Gastroesophageal sphincter (tissue), 3 donors: ENCODE results near the gene VCAM1.

ENCODE experiments used
- CTCF ChIP-seq, 4 experiments: fragments of 200-600 bp in 2 of 4; fragments of 450-650 bp in 2 of 4; sonication (generic) in 1 of 4; IDR thresholded peaks; one replicate each; pipeline ENCODE4 v1.5.1; 2017 to 2019; ENCODE audit warnings: antibody characterized with exemption in 4 of 4, mild to moderate bottlenecking in 2 of 4, moderate library complexity in 2 of 4
- POLR2A ChIP-seq, 2 donors: fragments of 450-650 bp; IDR thresholded peaks; one replicate each; pipeline ENCODE4 v1.6.1; 2017; ENCODE audit warnings: antibody characterized with exemption in 2 of 2, mild to moderate bottlenecking in 2 of 2, moderate library complexity in 1 of 2

- TF ChIP-seq CTCF (IDR thresholded peaks at IDR 0.05) = no peak
- TF ChIP-seq POLR2A (IDR thresholded peaks at IDR 0.05) = no peak
Measured at GRCh38 chr1:100747771-100748170, 28.2 kb downstream of the VCAM1 start.
